ENCODE data around the gene TCL1B.

TCL1B gene

DNA sequence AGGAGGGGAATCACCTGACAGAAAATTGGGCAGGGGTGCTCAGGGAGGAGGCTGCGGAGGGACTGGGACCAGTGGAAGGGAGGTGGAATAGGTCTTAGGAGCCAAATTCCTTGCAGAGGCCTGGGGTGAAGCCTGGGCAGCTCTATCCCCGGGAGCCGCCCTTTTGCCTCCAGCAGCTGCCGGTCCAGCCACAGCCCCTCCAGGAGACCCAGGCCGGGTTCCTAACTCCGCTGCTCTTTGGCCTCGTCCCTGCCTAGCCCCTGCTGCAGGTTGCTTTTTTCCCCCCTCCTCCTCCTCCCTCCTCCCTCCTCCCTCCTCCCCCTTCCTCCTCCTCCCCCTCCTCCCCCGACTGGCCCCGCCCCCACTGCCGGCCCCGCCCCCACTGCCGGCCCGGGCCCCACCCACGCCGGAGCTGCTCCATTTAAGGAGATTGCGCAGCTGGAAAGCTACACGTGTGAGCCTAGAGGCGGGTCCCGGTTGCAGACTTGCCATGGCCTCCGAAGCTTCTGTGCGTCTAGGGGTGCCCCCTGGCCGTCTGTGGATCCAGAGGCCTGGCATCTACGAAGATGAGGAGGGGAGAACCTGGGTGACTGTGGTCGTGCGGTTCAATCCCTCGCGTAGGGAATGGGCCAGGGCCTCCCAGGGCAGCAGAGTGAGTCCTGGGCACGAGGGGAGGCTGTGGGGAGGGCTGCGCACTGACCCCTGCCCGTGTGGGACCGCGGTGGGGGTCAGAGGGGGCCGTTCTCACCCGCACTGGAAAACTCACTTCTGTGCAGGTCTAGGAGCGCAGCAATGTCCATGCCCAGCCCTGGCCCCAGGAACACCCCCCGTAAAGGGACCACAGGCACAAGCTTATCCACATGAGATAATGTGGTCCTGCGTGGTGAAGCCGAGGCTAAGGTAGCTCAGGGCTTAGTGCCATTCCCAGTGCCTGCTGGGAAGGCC lies at the start of gene TCL1B:
TCL1B (plus strand) TSS at position 449 of the 945 bp plus-strand sequence; CDS start at position 491, 42 bp downstream.
- H3K27ac Mint-ChIP-seq = peak within 1 kb of the TSS; percentile 66
- ATAC-seq (replicated peaks) (no peak), DNase-seq (no peak)
- H3K9me3 Mint-ChIP-seq = peaks cover 0 to 1% of the 10 kb centered on the region in 2 donors
- no peak within 1 kb of the TSS for H3K4me3 Mint-ChIP-seq
- H3K27me3 Mint-ChIP-seq = no peaks in the 10 kb centered on the region
- H3K4me1 Mint-ChIP-seq = peaks cover 38 to 64% of the 10 kb centered on the region in 2 donors
- H3K36me3 Mint-ChIP-seq = no peaks in the 10 kb centered on the region

DNA sequence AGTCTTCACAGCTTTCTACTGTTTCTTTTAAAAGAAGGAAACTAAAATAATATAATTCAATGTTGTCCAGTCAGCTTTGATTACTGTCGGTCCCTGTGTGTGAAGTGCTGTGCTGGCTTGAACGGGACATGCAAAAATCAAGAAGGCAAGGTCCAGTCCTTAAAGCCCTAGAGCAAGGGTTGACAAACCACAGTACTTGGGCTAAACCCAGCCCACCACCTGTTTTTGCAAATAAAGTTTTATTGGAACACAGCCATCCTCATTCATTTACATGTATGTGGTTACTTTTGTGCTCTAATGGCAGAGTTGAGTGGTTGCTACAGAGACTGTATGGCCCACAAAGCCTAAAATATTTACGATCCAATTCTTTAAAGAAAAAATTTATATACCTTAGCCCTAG lies 41.2 kb upstream of the TCL1B start:
- Mint-ChIP-seq H3K9me3 (peaks cover 8% of the 10 kb centered on the region in 2 donors), H3K36me3 (peaks cover 0 to 4% of the 10 kb centered on the region in 2 donors), H3K27ac (no peak overlapping the region), H3K4me1 (peaks cover 31 to 39% of the 10 kb centered on the region in 2 donors), H3K27me3 (no peaks in the 10 kb centered on the region), H3K4me3 (no peak overlapping the region)
- no peak for DNase-seq
- no peak for ATAC-seq (replicated peaks)

- no peak for DNase-seq
- no peak overlapping the region for H3K4me3 Mint-ChIP-seq
- peak overlapping the region; percentile 20 for H3K27ac Mint-ChIP-seq
- H3K4me1 Mint-ChIP-seq = peaks cover 31 to 44% of the 10 kb centered on the region in 2 donors
- peak in 1 of 2 donors; percentile 58 for ATAC-seq (replicated peaks)
- peaks cover 0 to 4% of the 10 kb centered on the region in 2 donors for H3K36me3 Mint-ChIP-seq
- H3K9me3 Mint-ChIP-seq = peaks cover 8% of the 10 kb centered on the region in 2 donors
- no peaks in the 10 kb centered on the region for H3K27me3 Mint-ChIP-seq
Observed at GRCh38 chr14:95645389-95645996, 40.7 kb upstream of the TCL1B start.

GRCh38 chr14:95647926-95648325 lies 38.3 kb upstream of the TCL1B start:
- H3K9me3 Mint-ChIP-seq = peaks cover 8% of the 10 kb centered on the region in 2 donors
- H3K36me3 Mint-ChIP-seq = peaks cover 0 to 4% of the 10 kb centered on the region in 2 donors
- no peak overlapping the region for H3K27ac Mint-ChIP-seq
- H3K4me3 Mint-ChIP-seq = no peak overlapping the region
- no peaks in the 10 kb centered on the region for H3K27me3 Mint-ChIP-seq
- ATAC-seq (replicated peaks) = no peak
- H3K4me1 Mint-ChIP-seq = peaks cover 39 to 62% of the 10 kb centered on the region in 2 donors
- DNase-seq = no peak

- H3K9me3 Mint-ChIP-seq = peaks cover 8% of the 10 kb centered on the region in 2 donors
- H3K4me1 Mint-ChIP-seq = peaks cover 43 to 68% of the 10 kb centered on the region in 2 donors
- ATAC-seq (replicated peaks) (no peak), DNase-seq (no peak)
- H3K27me3 Mint-ChIP-seq = no peaks in the 10 kb centered on the region
- peaks cover 0 to 4% of the 10 kb centered on the region in 2 donors for H3K36me3 Mint-ChIP-seq
- no peak overlapping the region for H3K4me3 Mint-ChIP-seq
- peak overlapping the region; percentile 33 for H3K27ac Mint-ChIP-seq
Observed at GRCh38 chr14:95649230-95649629, 37.0 kb upstream of the TCL1B start.

DNA sequence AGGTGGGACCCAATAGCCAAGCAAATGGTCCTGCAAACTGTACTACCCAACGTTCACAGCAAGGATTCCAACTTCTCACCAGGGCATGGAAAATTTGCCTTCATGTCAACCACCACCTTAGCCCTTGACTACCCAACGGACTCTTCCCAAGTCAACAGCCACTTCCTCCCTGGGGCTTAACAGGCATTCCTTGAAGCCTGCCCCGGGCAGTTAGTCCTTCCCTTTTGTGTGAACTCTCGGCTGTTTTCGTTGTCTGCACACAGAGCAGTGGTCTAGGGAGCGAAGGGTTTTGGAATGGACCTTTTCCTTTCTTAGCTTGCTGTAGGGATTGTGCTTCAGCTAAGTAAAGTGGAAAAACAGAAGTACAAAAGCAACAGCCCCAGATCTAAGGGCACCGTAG lies 35.2 kb upstream of the TCL1B start:
- DNase-seq = no peak
- Mint-ChIP-seq H3K4me1 (peaks cover 51 to 75% of the 10 kb centered on the region in 2 donors), H3K4me3 (no peak overlapping the region)

DNA sequence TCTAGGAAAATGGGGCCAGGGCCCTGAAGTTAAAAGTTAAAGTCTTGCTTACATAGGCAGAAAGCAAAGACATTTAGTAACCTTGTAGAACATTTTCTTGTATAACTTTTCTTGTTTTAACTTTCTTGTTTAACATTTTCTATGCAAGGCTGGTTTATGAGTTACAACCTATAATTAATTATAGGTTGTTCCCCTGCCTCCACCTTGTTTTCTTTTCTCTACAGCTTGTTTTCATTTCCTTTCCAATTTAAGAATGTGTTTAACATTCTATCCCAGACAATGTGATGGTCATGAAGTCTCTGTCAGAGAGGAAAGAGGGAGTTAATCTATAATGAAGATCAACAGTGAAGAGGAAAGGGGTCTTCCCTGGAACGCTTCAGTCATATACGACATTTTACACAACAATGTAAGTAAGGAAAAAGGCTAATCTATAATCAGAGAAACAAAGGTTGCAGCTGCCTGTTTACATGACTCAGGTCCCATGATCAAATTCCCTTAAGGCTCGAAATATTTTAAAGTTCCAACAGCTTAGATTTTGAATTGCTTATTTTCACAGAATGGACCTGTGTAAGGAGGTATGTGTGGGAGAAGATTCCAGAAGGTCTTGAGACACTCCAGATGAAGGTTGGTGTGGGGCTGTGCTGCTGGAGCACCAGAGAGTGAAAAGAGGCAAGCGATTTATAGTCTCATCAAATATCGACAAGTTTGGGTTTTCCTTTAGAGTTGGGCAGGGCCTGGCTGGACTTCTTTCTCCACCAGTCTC lies 34.2 kb upstream of the TCL1B start:
- DNase-seq (no peak), ATAC-seq (replicated peaks) (peak; percentile 33 to 46)
- H3K4me3 Mint-ChIP-seq = peak overlapping the region; percentile 51 to 69
- H3K9me3 Mint-ChIP-seq = peaks cover 8% of the 10 kb centered on the region in 2 donors
- H3K4me1 Mint-ChIP-seq = peaks cover 50 to 79% of the 10 kb centered on the region in 2 donors
- H3K36me3 Mint-ChIP-seq = peaks cover 0 to 4% of the 10 kb centered on the region in 2 donors
- H3K27ac Mint-ChIP-seq = peak overlapping the region; percentile 88
- no peaks in the 10 kb centered on the region for H3K27me3 Mint-ChIP-seq

More for the DNA sequence above, 35.2 kb upstream of the TCL1B start:
- peak overlapping the region; percentile 37 for H3K27ac Mint-ChIP-seq
- no peak for ATAC-seq (replicated peaks)
- H3K9me3 Mint-ChIP-seq = peaks cover 8% of the 10 kb centered on the region in 2 donors
- H3K27me3 Mint-ChIP-seq = no peaks in the 10 kb centered on the region
- peaks cover 0 to 4% of the 10 kb centered on the region in 2 donors for H3K36me3 Mint-ChIP-seq

GRCh38 chr14:95652690-95653089 lies 33.5 kb upstream of the TCL1B start:
- H3K4me3 Mint-ChIP-seq = peak overlapping the region; percentile 51 to 69
- peaks cover 0 to 4% of the 10 kb centered on the region in 2 donors for H3K36me3 Mint-ChIP-seq
- H3K27me3 Mint-ChIP-seq = no peaks in the 10 kb centered on the region
- H3K27ac Mint-ChIP-seq = peak overlapping the region; percentile 88
- peaks cover 51 to 79% of the 10 kb centered on the region in 2 donors for H3K4me1 Mint-ChIP-seq
- peaks cover 4 to 5% of the 10 kb centered on the region in 2 donors for H3K9me3 Mint-ChIP-seq
- ATAC-seq (replicated peaks) (peak; percentile 64 to 69), DNase-seq (no peak)

GRCh38 chr14:95655461-95655860 lies 30.8 kb upstream of the TCL1B start:
- H3K27ac Mint-ChIP-seq = peak overlapping the region; percentile 40
- no peaks in the 10 kb centered on the region for H3K9me3 Mint-ChIP-seq
- DNase-seq (no peak), ATAC-seq (replicated peaks) (no peak)
- H3K4me1 Mint-ChIP-seq = peaks cover 54 to 83% of the 10 kb centered on the region in 2 donors
- no peak overlapping the region for H3K4me3 Mint-ChIP-seq
- H3K36me3 Mint-ChIP-seq = peaks cover 0 to 4% of the 10 kb centered on the region in 2 donors
- no peaks in the 10 kb centered on the region for H3K27me3 Mint-ChIP-seq

DNA sequence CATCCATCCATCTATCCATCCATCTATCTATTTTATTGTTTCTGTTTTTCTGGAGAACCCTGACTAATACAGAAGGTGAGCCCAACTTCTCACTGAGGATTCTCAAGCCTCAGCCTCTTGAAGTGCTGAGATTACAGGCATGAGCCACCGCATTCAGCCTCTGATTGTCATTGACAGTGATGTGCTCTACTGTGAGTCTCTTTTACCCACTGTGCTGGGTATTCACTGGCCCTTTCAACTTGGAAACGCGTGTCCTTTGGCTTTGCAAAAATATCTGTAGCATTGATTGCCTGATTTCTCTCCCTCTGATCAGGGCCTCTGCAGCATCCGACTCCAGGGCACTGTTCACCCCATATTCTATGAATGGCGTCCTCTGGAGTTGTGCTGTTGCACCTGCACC lies 29.6 kb upstream of the TCL1B start:
- Mint-ChIP-seq H3K36me3 (peaks cover 0 to 4% of the 10 kb centered on the region in 2 donors), H3K4me1 (peaks cover 59 to 84% of the 10 kb centered on the region in 2 donors), H3K27ac (no peak overlapping the region), H3K4me3 (no peak overlapping the region), H3K27me3 (no peaks in the 10 kb centered on the region), H3K9me3 (no peaks in the 10 kb centered on the region)
- ATAC-seq (replicated peaks) (no peak), DNase-seq (no peak)

DNA sequence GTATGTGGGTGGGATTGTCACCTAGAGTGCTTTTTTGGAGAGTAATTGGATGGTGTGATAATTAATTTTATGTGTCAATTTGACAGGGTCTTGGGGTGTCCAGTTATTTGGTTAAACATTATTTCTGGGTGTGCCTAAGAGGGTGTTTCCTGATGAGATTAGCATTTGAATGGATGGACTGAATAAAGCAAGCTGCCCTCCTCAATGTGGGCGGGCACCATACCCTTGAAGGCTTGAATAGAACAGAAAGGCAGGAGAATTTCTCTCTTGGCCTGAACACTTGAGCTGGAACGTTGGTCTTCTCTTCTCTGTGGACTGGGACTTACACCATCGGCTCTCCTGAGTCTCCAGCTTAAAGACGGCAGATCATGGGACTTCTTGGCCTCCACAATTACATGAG lies 28.8 kb upstream of the TCL1B start:
- H3K4me3 Mint-ChIP-seq = no peak overlapping the region
- ATAC-seq (replicated peaks) (no peak), DNase-seq (no peak)
- no peaks in the 10 kb centered on the region for H3K9me3 Mint-ChIP-seq
- no peak overlapping the region for H3K27ac Mint-ChIP-seq
- peaks cover 58 to 81% of the 10 kb centered on the region in 2 donors for H3K4me1 Mint-ChIP-seq
- H3K36me3 Mint-ChIP-seq = peaks cover 0 to 4% of the 10 kb centered on the region in 2 donors
- H3K27me3 Mint-ChIP-seq = no peaks in the 10 kb centered on the region

DNA sequence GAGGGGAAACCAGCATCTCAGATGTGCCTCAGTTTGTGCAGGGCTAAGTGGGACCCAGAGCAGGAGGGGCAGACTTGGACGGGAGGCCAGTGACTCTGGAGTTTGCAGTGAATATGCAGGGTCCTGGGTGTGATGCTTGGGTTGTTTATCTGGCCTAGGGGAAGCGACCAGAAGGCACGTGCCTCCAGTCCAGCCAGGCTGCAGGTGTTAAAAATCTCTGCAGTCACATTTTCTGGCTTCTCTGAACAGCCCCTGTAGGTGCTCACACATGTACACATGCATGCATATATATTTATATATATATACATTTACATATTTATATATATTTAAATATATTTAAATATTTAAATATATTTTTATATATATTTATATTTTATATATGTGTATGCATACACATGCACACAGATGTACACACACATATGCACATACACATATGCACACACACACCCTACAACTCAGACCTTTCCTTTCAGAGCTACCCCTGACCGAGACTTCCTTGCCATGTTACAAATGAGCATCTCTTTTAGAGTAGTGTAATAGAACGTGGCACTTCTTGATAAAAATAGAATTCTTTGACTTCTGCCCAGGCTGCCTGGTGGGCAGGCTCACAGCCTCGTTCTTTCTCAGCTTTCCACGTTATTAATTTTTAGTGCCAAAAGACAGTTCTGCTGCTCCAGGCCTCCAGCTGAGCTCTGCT lies 26.8 kb upstream of the TCL1B start:
- DNase-seq (no peak), ATAC-seq (replicated peaks) (no peak)
- H3K4me1 Mint-ChIP-seq = peaks cover 61 to 87% of the 10 kb centered on the region in 2 donors
- H3K9me3 Mint-ChIP-seq = no peaks in the 10 kb centered on the region
- peak overlapping the region; percentile 33 for H3K27ac Mint-ChIP-seq
- H3K4me3 Mint-ChIP-seq = no peak overlapping the region
- H3K36me3 Mint-ChIP-seq = peaks cover 0 to 4% of the 10 kb centered on the region in 2 donors
- no peaks in the 10 kb centered on the region for H3K27me3 Mint-ChIP-seq

GRCh38 chr14:95659990-95660385 lies 26.2 kb upstream of the TCL1B start:
- Mint-ChIP-seq H3K27me3 (no peaks in the 10 kb centered on the region), H3K4me1 (peaks cover 61 to 87% of the 10 kb centered on the region in 2 donors), H3K4me3 (no peak overlapping the region), H3K9me3 (no peaks in the 10 kb centered on the region), H3K36me3 (peaks cover 0 to 4% of the 10 kb centered on the region in 2 donors), H3K27ac (peak overlapping the region; percentile 33)
- DNase-seq (no peak), ATAC-seq (replicated peaks) (no peak)
